RWPE1 (cell line): ENCODE measurements around the gene COX8C.

Experiments used
- CTCF ChIA-PET: fragments of 350-600 bp; sonication (Branson Sonifier 250); formaldehyde crosslinking; extraction: SDS; loops from one replicate; lab custom pipeline; 2021; lab: Yijun Ruan, JAX
- POLR2A ChIA-PET: fragments of 400-600 bp; formaldehyde crosslinking; extraction: SDS; loops from one replicate; lab custom pipeline; 2020; ENCODE audit warnings: antibody characterized with exemption; ENCODE audit not compliant: low non-redundant PET; lab: Yijun Ruan, JAX
- DNase-seq: peaks from one replicate; pipeline ENCODE4 v3.0.0; 2012; ENCODE audit warnings: low spot score
- H3K27ac ChIP-seq: fragments of 450-650 bp; 2 replicates; pipeline ENCODE4 v1.5.1; 2017
- TF ChIP-seq, protein P1 (sequence below): fragments of 450-650 bp; conservative IDR thresholded peaks from 2 replicates; pipeline ENCODE4 v1.5.1; 2017; ENCODE audit warnings: low read depth, mild to moderate bottlenecking

The COX8C gene

DNA sequence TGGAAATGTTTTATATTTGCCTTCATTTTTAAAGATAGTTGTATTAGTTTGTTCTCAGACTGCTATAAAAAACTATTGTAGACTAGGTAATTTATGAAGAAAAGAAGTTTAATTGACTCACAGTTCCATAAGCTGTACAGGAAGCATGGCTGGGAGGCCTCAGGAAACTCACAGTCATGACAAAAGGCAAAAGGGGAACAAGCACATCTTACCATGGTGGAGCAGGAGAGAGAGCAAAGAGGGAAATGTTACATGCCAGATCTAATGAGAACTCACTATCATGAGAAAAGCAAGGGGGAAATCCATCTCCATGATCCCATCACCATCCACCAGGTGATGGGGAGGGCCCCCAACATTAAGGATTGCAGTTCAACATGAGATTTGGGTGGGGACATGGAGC, 48.2 kb downstream of the COX8C start:
- DNase-seq: no peak
- POLR2A ChIA-PET: no interaction called here
- TF ChIP-seq, protein P1, sequence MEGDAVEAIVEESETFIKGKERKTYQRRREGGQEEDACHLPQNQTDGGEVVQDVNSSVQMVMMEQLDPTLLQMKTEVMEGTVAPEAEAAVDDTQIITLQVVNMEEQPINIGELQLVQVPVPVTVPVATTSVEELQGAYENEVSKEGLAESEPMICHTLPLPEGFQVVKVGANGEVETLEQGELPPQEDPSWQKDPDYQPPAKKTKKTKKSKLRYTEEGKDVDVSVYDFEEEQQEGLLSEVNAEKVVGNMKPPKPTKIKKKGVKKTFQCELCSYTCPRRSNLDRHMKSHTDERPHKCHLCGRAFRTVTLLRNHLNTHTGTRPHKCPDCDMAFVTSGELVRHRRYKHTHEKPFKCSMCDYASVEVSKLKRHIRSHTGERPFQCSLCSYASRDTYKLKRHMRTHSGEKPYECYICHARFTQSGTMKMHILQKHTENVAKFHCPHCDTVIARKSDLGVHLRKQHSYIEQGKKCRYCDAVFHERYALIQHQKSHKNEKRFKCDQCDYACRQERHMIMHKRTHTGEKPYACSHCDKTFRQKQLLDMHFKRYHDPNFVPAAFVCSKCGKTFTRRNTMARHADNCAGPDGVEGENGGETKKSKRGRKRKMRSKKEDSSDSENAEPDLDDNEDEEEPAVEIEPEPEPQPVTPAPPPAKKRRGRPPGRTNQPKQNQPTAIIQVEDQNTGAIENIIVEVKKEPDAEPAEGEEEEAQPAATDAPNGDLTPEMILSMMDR: no peak
- no peak overlapping the region for H3K27ac ChIP-seq
- CTCF ChIA-PET: interaction anchor here (0.7 kb wide), 1 partner anchor 8 kb away, joined by 5 read pairs; no protein-coding TSS in a partner anchor

DNA sequence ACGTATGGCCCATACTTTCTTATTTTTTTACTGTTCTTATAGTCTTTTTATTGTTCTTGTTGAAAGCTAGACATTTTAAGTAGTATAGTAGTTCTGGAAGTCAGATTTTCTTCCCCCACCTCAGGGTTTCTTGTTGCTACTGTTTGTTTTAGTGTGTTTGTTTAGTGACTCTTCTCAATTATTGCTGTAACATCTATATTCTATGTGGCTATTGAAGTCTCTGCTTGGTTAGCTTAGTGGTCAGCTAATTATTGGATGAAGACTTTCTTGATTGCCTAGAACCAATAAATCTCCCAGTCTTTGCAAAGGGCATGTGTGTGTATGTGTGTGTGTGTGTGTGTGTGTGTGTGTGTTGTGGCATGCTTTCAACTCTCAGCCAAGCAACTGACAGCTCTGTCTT, 49.5 kb downstream of the COX8C start:
- ChIA-PET CTCF (interaction anchor here (0.7 kb wide), 1 partner anchor 833 kb away, joined by 4 read pairs; no protein-coding TSS in a partner anchor), POLR2A (no interaction called here)
- TF ChIP-seq, protein P1: no peak
- DNase-seq: no peak
- no peak overlapping the region for H3K27ac ChIP-seq
